Bronchial epithelial cell (primary cell): ENCODE data around the gene C4orf50. TPM values are rescaled to one million over a fixed set of nuclear protein-coding genes. Genes with fewer than 3 reads are reported as not detected.

ENCODE experiments used
- DNase-seq: peaks from one replicate; pipeline ENCODE4 v3.0.0-alpha.2; 2010; ENCODE audit warnings: low read depth
- FAIRE-seq: peaks from 2 replicates; lab custom pipeline; 2011; peaks lifted over from hg19 to GRCh38; lab: Jason Lieb, UNC
- H3K27me3 ChIP-seq: 2 replicates; pipeline ENCODE4 v1.5.1; 2011; ENCODE audit warnings: low read length; ENCODE audit not compliant: control insufficient read depth, insufficient read depth
- H3K36me3 ChIP-seq: 2 replicates; pipeline ENCODE4 v1.5.1; 2011; ENCODE audit warnings: low read length; ENCODE audit not compliant: control insufficient read depth, insufficient read depth
- H3K4me3 ChIP-seq: 2 replicates; pipeline ENCODE4 v1.5.1; 2011; ENCODE audit warnings: mild to moderate bottlenecking, low read depth, low read length, control low read depth
- CTCF ChIP-seq: IDR thresholded peaks from 2 replicates; pipeline ENCODE4 v1.5.1; 2011; ENCODE audit warnings: mild to moderate bottlenecking, moderate library complexity, low read length, control low read depth, inconsistent platforms; ENCODE audit not compliant: insufficient read depth, severe bottlenecking
- total RNA-seq: library from RNA; depleted of rRNA; stranded (reverse); fragments of >200 nt; gene quantifications from 2 replicates; pipeline ENCODE4 v1.2.1, GENCODE V29; 2014

Gene C4orf50
- total RNA-seq, 1 donor from 2014 or later, result not detected

GRCh38 chr4:6047130-6047673, 29.0 kb upstream of the C4orf50 start:
- peak; percentile 40 for FAIRE-seq
- no peaks in the 10 kb centered on the region for H3K36me3 ChIP-seq
- TF ChIP-seq CTCF, result no peak
- no peaks in the 10 kb centered on the region for H3K27me3 ChIP-seq
- DNase-seq, result no peak
- H3K4me3 ChIP-seq, result no peak overlapping the region

- no peak overlapping the region for H3K4me3 ChIP-seq
- H3K27me3 ChIP-seq, result no peaks in the 10 kb centered on the region
- H3K36me3 ChIP-seq, result no peaks in the 10 kb centered on the region
- no peak for TF ChIP-seq CTCF
- DNase-seq, result no peak
- no peak for FAIRE-seq
Observed at GRCh38 chr4:6046526-6047129, 28.4 kb upstream of the C4orf50 start.

- no peak overlapping the region for H3K4me3 ChIP-seq
- H3K27me3 ChIP-seq, result no peaks in the 10 kb centered on the region
- DNase-seq, result no peak
- no peaks in the 10 kb centered on the region for H3K36me3 ChIP-seq
- no peak for FAIRE-seq
- no peak for TF ChIP-seq CTCF
Observed at GRCh38 chr4:6044805-6045204, 26.6 kb upstream of the C4orf50 start.

GRCh38 chr4:6044276-6044675, 26.0 kb upstream of the C4orf50 start:
- no peaks in the 10 kb centered on the region for H3K27me3 ChIP-seq
- DNase-seq (no peak), FAIRE-seq (no peak)
- no peaks in the 10 kb centered on the region for H3K36me3 ChIP-seq
- no peak overlapping the region for H3K4me3 ChIP-seq
- TF ChIP-seq CTCF, result no peak

- no peaks in the 10 kb centered on the region for H3K36me3 ChIP-seq
- TF ChIP-seq CTCF, result no peak
- no peak for FAIRE-seq
- no peaks in the 10 kb centered on the region for H3K27me3 ChIP-seq
- DNase-seq, result no peak
- no peak overlapping the region for H3K4me3 ChIP-seq
Observed at GRCh38 chr4:6043843-6044242, 25.6 kb upstream of the C4orf50 start.

GRCh38 chr4:6043188-6043587, 25.0 kb upstream of the C4orf50 start:
- Histone ChIP-seq H3K4me3 (no peak overlapping the region), H3K36me3 (no peaks in the 10 kb centered on the region), H3K27me3 (no peaks in the 10 kb centered on the region)
- DNase-seq, result no peak
- FAIRE-seq, result no peak
- TF ChIP-seq CTCF, result no peak
